Measurements from ENCODE around the gene HUS1. TPM values are rescaled to one million over a fixed set of nuclear protein-coding genes. Genes with fewer than 3 reads are reported as not detected.
"Not testable (repeated sequence)": the region's sequence is repeated elsewhere in the genome, so short reads cannot be mapped to it uniquely, and the experiment has no call there.

HUS1 gene
- 19.8 TPM for polyA plus RNA-seq (2012; ENCODE audit: missing spikeins)

DNA sequence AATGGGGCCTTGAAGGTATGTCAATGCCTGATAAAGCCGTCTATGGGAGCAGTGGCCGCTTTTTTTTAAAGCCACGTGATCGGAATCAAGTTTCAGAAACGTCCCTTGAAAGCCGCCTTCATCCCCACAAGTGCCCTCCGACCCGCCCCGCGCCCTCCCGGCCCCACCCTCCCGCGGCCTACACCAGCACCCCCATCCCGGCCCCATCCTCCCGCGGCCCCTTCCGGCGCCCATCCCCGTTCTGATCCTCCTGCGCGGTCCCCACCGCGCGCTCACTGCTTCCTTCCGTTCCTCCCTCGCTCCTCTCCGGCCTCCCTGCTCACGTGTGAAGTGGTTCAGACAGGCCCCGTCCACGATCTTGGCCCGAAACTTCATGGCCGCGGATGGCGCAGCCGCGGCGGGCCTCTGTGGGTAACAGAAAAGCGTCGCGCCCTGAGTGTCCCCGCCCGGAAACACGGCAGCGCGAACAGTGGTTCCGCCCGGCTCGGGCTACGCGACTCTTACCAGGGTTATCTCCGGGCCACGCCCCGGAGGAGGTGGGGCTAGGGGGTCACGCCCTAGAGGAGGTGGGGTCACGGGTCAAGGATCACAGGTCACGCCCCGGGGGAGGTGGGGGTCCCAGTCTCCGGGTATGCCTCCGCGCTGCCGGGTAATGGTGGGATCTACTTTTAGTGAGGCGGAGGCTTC, at the start of gene HUS1:
TSS of gene HUS1 (minus strand) at position 471 of the 687 bp plus-strand sequence. CDS start at position 375, 96 bp downstream.
- FAIRE-seq (peak; percentile 99), DNase-seq (ENCODE audit: insufficient read length) (peak; percentile 84)
- TF ChIP-seq POLR2A (IDR thresholded peaks at IDR 0.05; ENCODE audit: low read depth, low read length): peak; percentile 94
- TF ChIP-seq TAF1 (IDR thresholded peaks at IDR 0.05; ENCODE audit: borderline replicate concordance, low read depth, low read length): peak; percentile 78
- TF ChIP-seq POLR2AphosphoS5 (IDR thresholded peaks at IDR 0.05; ENCODE audit: low read depth, low read length): peak; percentile 94

GRCh38 chr7:48028938-48029337, 49.5 kb upstream of the HUS1 start, which contains the start of gene SUN3:
Gene SUN3, minus strand, starts transcription at chr7:48029107. Its CDS starts 169 bp downstream, at chr7:48028938.
- TF ChIP-seq POLR2A (IDR thresholded peaks at IDR 0.05; ENCODE audit: low read depth, low read length) (no peak), POLR2AphosphoS5 (IDR thresholded peaks at IDR 0.05; ENCODE audit: low read depth, low read length) (no peak), TAF1 (IDR thresholded peaks at IDR 0.05; ENCODE audit: borderline replicate concordance, low read depth, low read length) (no peak)
- DNase-seq (ENCODE audit: insufficient read length) (no peak), FAIRE-seq (no peak)

DNA sequence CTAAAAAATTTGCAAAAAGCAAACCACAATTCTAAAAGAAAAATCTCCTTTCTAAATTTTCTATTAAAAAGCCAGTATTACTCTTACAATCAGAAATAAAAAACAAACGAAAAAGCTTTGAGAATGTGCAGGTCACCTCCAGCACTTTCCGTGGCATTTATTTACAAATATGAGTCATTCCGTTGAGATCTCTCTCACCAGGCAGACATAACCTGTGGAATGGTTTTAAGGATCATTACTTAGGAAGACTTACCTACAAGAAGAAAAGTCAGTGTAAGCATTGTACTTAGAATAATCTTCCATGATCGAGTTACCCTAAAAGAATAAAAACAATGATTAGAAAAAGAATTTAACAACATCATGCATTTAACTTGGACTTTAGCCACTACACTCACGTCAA, 46.2 kb upstream of the HUS1 start:
- TF ChIP-seq TAF1 (IDR thresholded peaks at IDR 0.05; ENCODE audit: borderline replicate concordance, low read depth, low read length) (no peak), POLR2A (IDR thresholded peaks at IDR 0.05; ENCODE audit: low read depth, low read length) (no peak), POLR2AphosphoS5 (IDR thresholded peaks at IDR 0.05; ENCODE audit: low read depth, low read length) (no peak)
- FAIRE-seq (no peak), DNase-seq (ENCODE audit: insufficient read length) (no peak)

DNA sequence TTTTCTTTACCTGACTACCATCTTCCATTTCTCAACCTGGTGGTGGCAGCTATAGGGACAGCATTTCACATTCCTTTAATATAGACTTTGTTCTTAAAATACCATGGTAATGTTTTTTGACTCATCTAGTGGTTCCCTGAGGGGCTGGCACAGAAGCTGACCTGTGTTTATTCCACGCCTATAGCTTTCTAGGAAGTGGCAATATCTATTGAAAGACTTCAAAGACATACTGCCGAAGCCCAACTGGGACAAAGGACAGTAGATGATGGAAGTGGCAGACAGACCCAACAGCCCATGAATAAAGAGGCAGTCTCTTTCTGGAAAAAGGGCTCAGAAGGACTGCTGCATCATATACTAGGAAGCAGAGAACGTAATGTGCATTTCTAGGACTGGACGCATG, 38.3 kb upstream of the HUS1 start:
- no peak for TF ChIP-seq POLR2AphosphoS5 (IDR thresholded peaks at IDR 0.05; ENCODE audit: low read depth, low read length)
- TF ChIP-seq TAF1 (IDR thresholded peaks at IDR 0.05; ENCODE audit: borderline replicate concordance, low read depth, low read length): no peak
- TF ChIP-seq POLR2A (IDR thresholded peaks at IDR 0.05; ENCODE audit: low read depth, low read length): no peak
- DNase-seq (ENCODE audit: insufficient read length) (no peak), FAIRE-seq (no peak)

DNA sequence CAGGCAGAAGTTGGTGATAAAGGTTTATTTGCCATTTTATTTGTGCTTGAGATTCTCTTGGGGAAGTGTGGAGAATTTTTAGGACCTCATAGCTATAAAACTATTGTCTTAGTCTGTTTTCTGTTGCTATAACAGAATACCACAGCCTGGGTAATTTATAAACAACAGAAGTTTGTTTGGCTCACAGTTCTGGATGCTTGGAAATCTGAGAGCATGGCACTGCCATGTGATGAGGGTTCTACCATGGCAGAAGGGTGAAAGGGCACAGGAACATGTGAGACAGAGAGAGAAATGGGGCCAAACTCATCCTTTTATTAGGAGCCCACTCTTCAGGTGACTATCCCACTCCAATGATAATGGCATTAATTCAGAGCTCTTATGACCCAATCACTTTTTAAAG, 37.2 kb upstream of the HUS1 start:
- no peak for TF ChIP-seq POLR2A (IDR thresholded peaks at IDR 0.05; ENCODE audit: low read depth, low read length)
- no peak for TF ChIP-seq POLR2AphosphoS5 (IDR thresholded peaks at IDR 0.05; ENCODE audit: low read depth, low read length)
- TF ChIP-seq TAF1 (IDR thresholded peaks at IDR 0.05; ENCODE audit: borderline replicate concordance, low read depth, low read length): no peak
- DNase-seq (ENCODE audit: insufficient read length) (no peak), FAIRE-seq (no peak)

GRCh38 chr7:48011951-48012350, 32.5 kb upstream of the HUS1 start:
- no peak for TF ChIP-seq TAF1 (IDR thresholded peaks at IDR 0.05; ENCODE audit: borderline replicate concordance, low read depth, low read length)
- no peak for TF ChIP-seq POLR2AphosphoS5 (IDR thresholded peaks at IDR 0.05; ENCODE audit: low read depth, low read length)
- no peak for TF ChIP-seq POLR2A (IDR thresholded peaks at IDR 0.05; ENCODE audit: low read depth, low read length)
- no peak for DNase-seq (ENCODE audit: insufficient read length)
- FAIRE-seq: no peak

DNA sequence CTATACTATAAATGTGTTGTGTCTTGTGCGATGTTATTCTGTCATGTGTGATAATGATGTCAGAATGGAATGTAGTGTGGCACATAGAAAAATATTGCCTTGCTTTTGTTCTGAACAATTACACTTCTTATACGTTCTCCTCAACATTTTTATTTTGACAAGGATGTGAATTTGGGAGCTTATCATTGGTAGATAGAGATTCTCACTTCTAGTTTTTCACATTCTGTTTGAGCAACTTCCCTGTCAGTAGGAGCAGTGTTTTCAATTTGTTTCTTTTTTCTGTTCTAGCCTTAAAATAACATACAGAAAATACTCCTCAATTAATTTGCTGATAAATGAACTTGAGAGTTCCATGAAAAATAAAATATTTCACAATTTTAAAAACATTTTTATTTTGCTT, 31.9 kb upstream of the HUS1 start:
- DNase-seq (ENCODE audit: insufficient read length): no peak
- TF ChIP-seq TAF1 (IDR thresholded peaks at IDR 0.05; ENCODE audit: borderline replicate concordance, low read depth, low read length) (no peak), POLR2A (IDR thresholded peaks at IDR 0.05; ENCODE audit: low read depth, low read length) (no peak)
- FAIRE-seq: peak; percentile 27

DNA sequence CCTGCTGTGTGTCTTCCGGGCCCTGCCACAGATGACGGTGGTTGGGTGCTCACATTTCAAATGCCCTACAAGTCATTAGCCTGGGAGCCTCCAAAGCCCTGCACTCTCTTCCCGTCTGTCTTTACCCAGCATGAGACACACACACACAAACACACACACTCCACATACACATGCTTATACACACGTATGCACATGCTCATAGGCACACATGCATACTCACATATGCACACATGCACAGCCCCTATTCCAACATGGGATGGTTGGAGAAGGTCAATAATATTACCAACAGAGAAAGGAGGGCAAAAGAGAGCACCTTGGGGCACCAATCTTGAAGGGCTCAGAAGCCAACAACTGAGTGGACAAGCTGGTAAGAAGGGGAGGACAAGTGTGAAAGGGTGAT, 30.5 kb upstream of the HUS1 start:
- no peak for DNase-seq (ENCODE audit: insufficient read length)
- TF ChIP-seq TAF1 (IDR thresholded peaks at IDR 0.05; ENCODE audit: borderline replicate concordance, low read depth, low read length) (no peak), POLR2A (IDR thresholded peaks at IDR 0.05; ENCODE audit: low read depth, low read length) (no peak), POLR2AphosphoS5 (IDR thresholded peaks at IDR 0.05; ENCODE audit: low read depth, low read length) (no peak)
- no peak for FAIRE-seq

DNA sequence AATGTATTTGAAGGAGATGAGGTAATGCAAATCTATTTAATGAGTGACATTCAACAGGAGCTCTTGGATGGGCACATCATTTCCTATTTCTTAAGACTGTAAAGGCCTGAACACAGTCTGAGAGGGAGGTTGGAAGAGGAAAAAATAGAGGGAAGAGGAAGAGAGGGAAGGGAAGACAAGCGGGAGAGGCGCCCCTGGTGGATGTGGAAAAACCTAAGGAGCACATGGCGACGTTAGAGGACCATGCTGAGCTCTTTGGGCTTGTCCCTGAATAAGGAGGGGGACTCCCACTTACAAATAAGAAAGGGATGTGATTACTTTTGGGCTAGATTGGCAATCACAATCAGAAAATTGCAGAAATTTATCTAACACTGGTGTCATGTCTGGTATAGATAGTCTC, 29.8 kb upstream of the HUS1 start:
- DNase-seq (ENCODE audit: insufficient read length) (no peak), FAIRE-seq (no peak)
- no peak for TF ChIP-seq TAF1 (IDR thresholded peaks at IDR 0.05; ENCODE audit: borderline replicate concordance, low read depth, low read length)

GRCh38 chr7:48006866-48007265, 27.5 kb upstream of the HUS1 start:
- FAIRE-seq (no peak), DNase-seq (ENCODE audit: insufficient read length) (no peak)
- TF ChIP-seq POLR2A (IDR thresholded peaks at IDR 0.05; ENCODE audit: low read depth, low read length): no peak
- no peak for TF ChIP-seq POLR2AphosphoS5 (IDR thresholded peaks at IDR 0.05; ENCODE audit: low read depth, low read length)
- TF ChIP-seq TAF1 (IDR thresholded peaks at IDR 0.05; ENCODE audit: borderline replicate concordance, low read depth, low read length): no peak

DNA sequence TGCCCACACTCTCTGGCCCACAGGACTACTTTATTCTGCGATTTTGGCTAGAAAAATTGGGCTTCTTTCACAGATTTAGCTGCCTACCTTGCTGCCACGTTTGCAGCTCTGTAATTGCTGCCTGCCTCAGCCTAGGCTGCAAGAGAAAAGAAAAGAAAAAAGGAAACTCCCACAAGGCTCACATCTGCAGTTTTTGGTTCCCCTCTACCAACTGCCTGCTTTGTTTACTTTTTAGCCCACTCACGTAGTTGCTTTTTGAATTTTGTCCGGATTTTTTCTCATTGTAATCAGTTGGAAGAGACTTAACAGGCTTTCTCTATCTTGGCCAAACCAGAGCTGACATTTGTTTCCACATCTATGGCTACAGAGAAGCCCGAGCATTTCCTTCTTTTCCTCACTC, 25.2 kb upstream of the HUS1 start:
- DNase-seq (ENCODE audit: insufficient read length) (no peak), FAIRE-seq (no peak)
- TF ChIP-seq POLR2A (IDR thresholded peaks at IDR 0.05; ENCODE audit: low read depth, low read length) (no peak), POLR2AphosphoS5 (IDR thresholded peaks at IDR 0.05; ENCODE audit: low read depth, low read length) (no peak), TAF1 (IDR thresholded peaks at IDR 0.05; ENCODE audit: borderline replicate concordance, low read depth, low read length) (no peak)

GRCh38 chr7:48004032-48004431, 24.6 kb upstream of the HUS1 start:
- FAIRE-seq (no peak), DNase-seq (ENCODE audit: insufficient read length) (no peak)
- TF ChIP-seq POLR2AphosphoS5 (IDR thresholded peaks at IDR 0.05; ENCODE audit: low read depth, low read length): no peak
- no peak for TF ChIP-seq POLR2A (IDR thresholded peaks at IDR 0.05; ENCODE audit: low read depth, low read length)
- no peak for TF ChIP-seq TAF1 (IDR thresholded peaks at IDR 0.05; ENCODE audit: borderline replicate concordance, low read depth, low read length)

DNA sequence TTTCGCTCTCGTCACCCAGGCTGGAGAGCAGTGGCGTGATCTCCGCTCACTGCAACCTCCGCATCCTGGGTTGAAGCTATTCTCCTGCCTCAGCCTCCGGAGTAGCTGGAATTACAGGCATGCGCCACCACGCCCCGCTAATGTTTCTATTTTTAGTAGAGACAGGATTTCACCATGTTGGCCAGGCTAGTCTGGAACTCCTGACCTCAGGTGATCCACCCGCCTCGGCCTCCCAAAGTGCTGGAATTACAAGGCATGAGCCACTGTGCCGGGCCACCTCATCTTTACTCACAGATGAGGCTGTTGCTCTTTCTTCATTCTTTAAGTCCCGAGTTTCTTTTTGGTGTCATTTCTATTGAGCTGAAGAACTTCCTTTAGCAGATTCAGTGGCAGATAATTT, 20.7 kb upstream of the HUS1 start:
- not testable (repeated sequence) for FAIRE-seq; DNase-seq (ENCODE audit: insufficient read length)

Data from GM12892 (cell line).